AG08395 (cell line): ENCODE measurements around the gene DIRAS3.
"Not testable (repeated sequence)": the region's sequence is repeated elsewhere in the genome, so short reads cannot be mapped to it uniquely, and the experiment has no call there.

ENCODE experiments used
- DNase-seq: peaks from one replicate; pipeline ENCODE4 v3.0.0; 2012; ENCODE audit warnings: mixed read lengths, low spot score

Gene DIRAS3

GRCh38 chr1:68049941-68050878, at the start of gene DIRAS3:
Gene DIRAS3 (minus strand): TSS chr1:68050627. CDS start chr1:68047297, 3,330 bp downstream.
- DNase-seq, result peak; percentile 7

- peak; percentile 32 for DNase-seq
Observed at GRCh38 chr1:68093737-68094136, 43.3 kb upstream of the DIRAS3 start.

- DNase-seq, result no peak
Observed at GRCh38 chr1:68087184-68087583, 36.8 kb upstream of the DIRAS3 start.

GRCh38 chr1:68085752-68086151, 35.3 kb upstream of the DIRAS3 start:
- no peak for DNase-seq

GRCh38 chr1:68083686-68084085, 33.3 kb upstream of the DIRAS3 start:
- no peak for DNase-seq

- no peak for DNase-seq
Observed at GRCh38 chr1:68081775-68082283, 31.4 kb upstream of the DIRAS3 start.

- DNase-seq, result no peak
Observed at GRCh38 chr1:68078647-68079046, 28.2 kb upstream of the DIRAS3 start.

- no peak for DNase-seq
Observed at GRCh38 chr1:68074472-68074871, 24.0 kb upstream of the DIRAS3 start.

- DNase-seq, result no peak
Observed at GRCh38 chr1:68065766-68066165, 15.3 kb upstream of the DIRAS3 start.

- DNase-seq, result not testable (repeated sequence)
Observed at GRCh38 chr1:68058053-68058452, 7.6 kb upstream of the DIRAS3 start.

- no peak for DNase-seq
Observed at GRCh38 chr1:68057564-68057963, 7.1 kb upstream of the DIRAS3 start.

GRCh38 chr1:68057050-68057449, 6.6 kb upstream of the DIRAS3 start:
- no peak for DNase-seq

GRCh38 chr1:68051475-68051874, 1.0 kb upstream of the DIRAS3 start:
- DNase-seq, result peak; percentile 79

- DNase-seq, result no peak
Observed at GRCh38 chr1:68047659-68048026, 2.8 kb downstream of the DIRAS3 start.

GRCh38 chr1:68046885-68047658, 3.4 kb downstream of the DIRAS3 start:
- DNase-seq, result no peak

- DNase-seq, result no peak
Observed at GRCh38 chr1:68046423-68046822, 4.0 kb downstream of the DIRAS3 start.

GRCh38 chr1:68045511-68046180, 4.8 kb downstream of the DIRAS3 start:
- no peak for DNase-seq

GRCh38 chr1:68043443-68044090, 6.9 kb downstream of the DIRAS3 start:
- no peak for DNase-seq

- DNase-seq, result no peak
Observed at GRCh38 chr1:68036946-68037345, 13.5 kb downstream of the DIRAS3 start.

- DNase-seq, result no peak
Observed at GRCh38 chr1:68029444-68029843, 21.0 kb downstream of the DIRAS3 start.

- DNase-seq, result no peak
Observed at GRCh38 chr1:68028566-68028965, 21.9 kb downstream of the DIRAS3 start.
